CD4-positive, alpha-beta T cell treated with Interleukin-15 for 4 hours (primary cell): ENCODE data around the gene TTF2.

Experiments
- DNase-seq: peaks from one replicate; pipeline ENCODE4 v3.0.0-alpha.2; 2020; ENCODE audit warnings: low spot score

Gene TTF2

GRCh38 chr1:117059678-117060440 is at the start of gene TTF2:
TTF2 (plus strand) TSS chr1:117060326; CDS start chr1:117060347, 21 bp downstream.
- peak; percentile 98 for DNase-seq

- DNase-seq, result no peak
Measured at GRCh38 chr1:117011334-117011733, 48.8 kb upstream of the TTF2 start.

- DNase-seq, result no peak
Measured at GRCh38 chr1:117013309-117013858, 46.7 kb upstream of the TTF2 start.

- no peak for DNase-seq
Measured at GRCh38 chr1:117014209-117014608, 45.9 kb upstream of the TTF2 start.

- DNase-seq, result no peak
Measured at GRCh38 chr1:117015724-117016123, 44.4 kb upstream of the TTF2 start.

GRCh38 chr1:117017062-117017461 is 43.1 kb upstream of the TTF2 start:
- no peak for DNase-seq

GRCh38 chr1:117017648-117018047 is 42.5 kb upstream of the TTF2 start:
- DNase-seq, result no peak

- DNase-seq, result no peak
Measured at GRCh38 chr1:117020526-117021156, 39.5 kb upstream of the TTF2 start.

- DNase-seq, result no peak
Measured at GRCh38 chr1:117022114-117022513, 38.0 kb upstream of the TTF2 start.

GRCh38 chr1:117025568-117025967 is 34.6 kb upstream of the TTF2 start:
- DNase-seq, result no peak

- DNase-seq, result no peak
Measured at GRCh38 chr1:117026361-117026760, 33.8 kb upstream of the TTF2 start.

- no peak for DNase-seq
Measured at GRCh38 chr1:117029685-117030084, 30.4 kb upstream of the TTF2 start.

- DNase-seq, result no peak
Measured at GRCh38 chr1:117030271-117030877, 29.8 kb upstream of the TTF2 start.

- no peak for DNase-seq
Measured at GRCh38 chr1:117032266-117032665, 27.9 kb upstream of the TTF2 start.

GRCh38 chr1:117032681-117033539 is 27.2 kb upstream of the TTF2 start:
- DNase-seq, result no peak

- no peak for DNase-seq
Measured at GRCh38 chr1:117033772-117034171, 26.4 kb upstream of the TTF2 start.

- no peak for DNase-seq
Measured at GRCh38 chr1:117034791-117035290, 25.3 kb upstream of the TTF2 start.

GRCh38 chr1:117036018-117036461 is 24.1 kb upstream of the TTF2 start:
- DNase-seq, result no peak

GRCh38 chr1:117037802-117038201 is 22.3 kb upstream of the TTF2 start:
- DNase-seq, result no peak

- no peak for DNase-seq
Measured at GRCh38 chr1:117038236-117038635, 21.9 kb upstream of the TTF2 start.

GRCh38 chr1:117044217-117044616 is 15.9 kb upstream of the TTF2 start:
- no peak for DNase-seq

GRCh38 chr1:117045644-117046043 is 14.5 kb upstream of the TTF2 start:
- DNase-seq, result no peak
